D721Med (cell line): Measurements from ENCODE around the gene ST8SIA1.

Experiments
- DNase-seq: peaks from one replicate; pipeline ENCODE4 v3.0.0; 2011; ENCODE audit warnings: low spot score; ENCODE audit not compliant: insufficient read length
- FAIRE-seq: peaks from 2 replicates; lab custom pipeline; 2011; peaks lifted over from hg19 to GRCh38; lab: Jason Lieb, UNC
- CTCF ChIP-seq: IDR thresholded peaks from 2 replicates; pipeline ENCODE4 v1.5.1; 2012; ENCODE audit warnings: mild to moderate bottlenecking, control low read depth; ENCODE audit not compliant: insufficient read depth; ENCODE audit errors: missing control alignments

Gene ST8SIA1

GRCh38 chr12:22190969-22191368 is 143.5 kb downstream of the ST8SIA1 start:
- DNase-seq (no peak), FAIRE-seq (no peak)
- TF ChIP-seq CTCF, result no peak

DNA sequence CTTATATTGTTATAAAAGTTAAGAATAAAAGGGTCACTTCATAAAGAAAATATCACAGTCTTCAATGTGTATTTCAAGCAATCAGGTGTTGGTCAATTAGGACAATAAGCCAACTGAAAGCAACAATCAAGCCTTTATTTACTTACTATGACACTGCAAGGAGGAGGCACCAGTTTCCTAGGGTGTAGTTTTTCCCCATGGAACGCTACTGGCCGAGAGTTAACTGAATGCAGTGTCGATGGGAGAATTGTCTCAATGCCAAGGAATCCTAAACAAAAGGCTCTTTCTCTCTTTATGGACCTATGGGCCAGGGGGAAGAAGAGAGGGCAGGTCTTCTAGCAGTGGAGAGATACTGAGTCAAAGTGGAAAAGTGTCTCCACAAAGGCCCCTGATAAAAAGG is 146.1 kb downstream of the ST8SIA1 start:
- no peak for TF ChIP-seq CTCF
- FAIRE-seq (no peak), DNase-seq (no peak)

DNA sequence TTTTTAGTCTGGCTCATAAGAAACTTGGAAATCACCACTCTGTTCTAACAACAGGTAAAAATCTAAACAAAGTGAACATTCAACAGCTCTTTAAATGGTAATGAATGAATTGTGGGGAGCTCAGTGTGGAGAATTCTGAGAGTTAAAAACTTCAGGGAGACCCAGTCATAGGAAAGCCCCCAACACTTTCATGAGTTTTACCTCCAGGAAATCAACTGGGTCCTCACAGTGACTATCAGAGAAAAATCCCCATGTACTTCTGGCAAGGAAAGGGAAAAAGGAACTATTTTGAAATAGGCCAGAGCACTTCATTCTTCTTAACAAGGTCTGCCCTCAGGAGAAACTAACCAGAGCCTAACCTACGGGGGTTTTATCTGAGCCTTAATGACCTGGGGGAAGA is 153.8 kb downstream of the ST8SIA1 start:
- no peak for TF ChIP-seq CTCF
- no peak for FAIRE-seq
- DNase-seq, result no peak

GRCh38 chr12:22173177-22173576 is 161.3 kb downstream of the ST8SIA1 start:
- FAIRE-seq (no peak), DNase-seq (no peak)
- TF ChIP-seq CTCF, result no peak

GRCh38 chr12:22172501-22172900 is 162.0 kb downstream of the ST8SIA1 start:
- FAIRE-seq (no peak), DNase-seq (no peak)
- no peak for TF ChIP-seq CTCF

DNA sequence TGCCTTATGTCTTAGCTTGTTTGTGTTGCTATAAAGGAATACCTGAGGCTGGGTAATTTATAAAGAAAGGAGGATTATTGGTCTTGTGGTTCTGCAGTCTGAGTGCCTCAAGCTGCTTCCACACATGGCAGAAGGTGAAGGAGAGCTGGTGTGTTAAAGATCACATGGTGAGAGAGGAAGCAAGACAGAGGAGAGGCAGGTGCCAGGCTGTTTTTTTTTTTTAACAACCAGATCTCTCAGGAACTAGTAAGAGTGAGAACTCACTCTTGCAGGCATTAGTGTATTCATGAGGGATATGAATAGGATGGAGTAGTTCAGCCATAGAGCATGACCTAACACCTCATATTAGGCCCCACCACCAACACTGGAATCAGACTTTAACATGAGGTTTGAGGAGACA is 165.1 kb downstream of the ST8SIA1 start:
- FAIRE-seq (no peak), DNase-seq (no peak)
- TF ChIP-seq CTCF, result no peak

DNA sequence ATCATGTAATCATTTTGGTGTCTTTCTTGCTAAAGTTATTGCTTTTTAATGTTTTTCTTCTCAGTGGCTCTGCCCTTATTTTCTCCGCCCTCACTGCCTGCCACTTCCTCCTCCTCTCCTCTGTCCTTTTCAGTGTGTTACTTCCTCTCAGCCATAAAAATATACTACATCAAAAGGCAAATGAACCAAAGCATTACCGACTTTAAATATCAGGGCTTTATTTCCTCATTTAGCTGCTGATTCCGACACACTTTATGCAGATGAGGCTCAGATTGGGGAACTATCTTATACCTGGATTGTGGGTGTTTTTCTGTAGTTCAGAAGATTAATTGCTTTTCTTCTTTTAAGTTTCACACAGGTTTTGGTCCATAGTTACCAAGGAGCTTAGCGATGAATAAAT is 170.4 kb downstream of the ST8SIA1 start:
- FAIRE-seq, result no peak
- no peak for DNase-seq
- TF ChIP-seq CTCF, result no peak
